ENCODE measurements around the gene OR56B1. TPM values are rescaled to one million over a fixed set of nuclear protein-coding genes. Genes with fewer than 3 reads are reported as not detected.

Gene OR56B1
- total and polyA plus RNA-seq, 2 of the 8 experiments (the other 6 are each of a cell fraction or from before 2014, with no cell fraction given), result 0.20 TPM; not detected in 1

- TF ChIP-seq CHD7 (IDR thresholded peaks at IDR 0.05; ENCODE audit: insufficient replicate concordance, low read length) (no peak), EP300 (IDR thresholded peaks at IDR 0.05; ENCODE audit: borderline replicate concordance in 1 of 2, low read depth in 2 of 2, low read length in 2 of 2) (no peak), HDAC6 (IDR thresholded peaks at IDR 0.05; ENCODE audit: low read depth, low read length) (no peak)
These were observed 46.0 kb upstream of the OR56B1 start (continued) for GRCh38 chr11:5690216-5690615.

Data from H1 (cell line).